T47D (cell line): Measurements from ENCODE around the gene BBS9.
A peak's percentile ranks its signal among the peaks of the same experiment; 100 is the strongest.

Experiments used
- DNase-seq, 2 experiments: peaks; one replicate each; pipeline versions ENCODE4 v3.0.0 to v3.0.0-alpha.2; 2011 to 2012; ENCODE audit warnings: low read depth in 1 of 2, low spot score in 1 of 2
- JUND ChIP-seq: IDR thresholded peaks from 2 replicates; pipeline ENCODE4 v1.6.1; 2012; ENCODE audit warnings: low read depth
- in situ Hi-C: cut with HindIII; loops from 2 replicates; pipeline ENCODE4 v1.10.0; 2016; ENCODE audit warnings: low sequenced_read_pairs, low pct_unique_long_range_greater_than_20kb

Gene BBS9

GRCh38 chr7:33530664-33531063 lies 401.3 kb downstream of the BBS9 start:
- in situ Hi-C loops: no loop called here
- peak in 1 of 2 experiments; percentile 15 for DNase-seq
- TF ChIP-seq JUND: no peak

DNA sequence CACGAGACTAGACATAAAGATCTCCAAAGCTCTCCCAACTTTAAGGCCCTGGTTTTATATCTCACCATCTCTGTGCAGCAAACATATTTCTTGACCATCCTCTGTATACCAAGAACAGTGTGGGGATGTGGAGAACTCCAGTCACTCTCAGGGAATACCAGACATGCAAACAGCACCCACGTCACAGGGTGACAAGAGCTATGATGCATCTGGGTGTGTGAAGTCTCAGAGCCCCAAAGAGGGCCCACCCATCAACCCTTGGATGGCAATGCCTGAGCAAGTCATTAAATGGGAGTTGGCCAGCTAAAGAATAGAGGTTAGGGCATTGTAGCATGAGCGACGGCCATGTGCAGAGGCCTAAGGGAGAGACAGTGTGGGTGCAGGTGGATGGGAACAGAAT lies 402.5 kb downstream of the BBS9 start:
- DNase-seq: no peak
- in situ Hi-C loops: no loop called here
- TF ChIP-seq JUND: no peak

GRCh38 chr7:33534833-33535232 lies 405.5 kb downstream of the BBS9 start:
- in situ Hi-C loops: no loop called here
- no peak for TF ChIP-seq JUND
- no peak for DNase-seq

DNA sequence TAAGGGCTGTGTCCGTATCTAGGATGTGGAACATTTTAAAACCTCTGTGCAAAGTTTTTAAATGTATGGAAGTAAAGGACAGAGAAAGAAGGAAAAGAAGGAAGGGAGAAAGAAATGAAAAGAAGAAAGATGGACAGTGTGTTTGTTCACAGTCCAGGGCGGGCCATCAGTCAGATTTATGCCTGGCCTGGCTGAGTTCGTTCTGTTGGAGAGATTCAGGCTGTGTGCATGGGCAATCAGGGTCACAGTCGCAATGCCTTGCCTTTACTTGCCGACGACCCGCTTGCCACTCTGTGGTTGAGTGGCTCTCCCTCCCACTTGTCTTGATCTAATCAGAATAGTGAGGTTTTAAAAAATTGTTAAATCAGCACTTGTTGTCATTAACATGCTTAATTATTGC lies 406.6 kb downstream of the BBS9 start:
- no peak for TF ChIP-seq JUND
- no peak for DNase-seq
- in situ Hi-C loops: no loop called here

- in situ Hi-C loops: no loop called here
- TF ChIP-seq JUND: no peak
- no peak for DNase-seq
These were observed 407.2 kb downstream of the BBS9 start for GRCh38 chr7:33536398-33537103.

- DNase-seq: no peak
- in situ Hi-C loops: no loop called here
- TF ChIP-seq JUND: no peak
These were observed 407.7 kb downstream of the BBS9 start for GRCh38 chr7:33537104-33537477.

DNA sequence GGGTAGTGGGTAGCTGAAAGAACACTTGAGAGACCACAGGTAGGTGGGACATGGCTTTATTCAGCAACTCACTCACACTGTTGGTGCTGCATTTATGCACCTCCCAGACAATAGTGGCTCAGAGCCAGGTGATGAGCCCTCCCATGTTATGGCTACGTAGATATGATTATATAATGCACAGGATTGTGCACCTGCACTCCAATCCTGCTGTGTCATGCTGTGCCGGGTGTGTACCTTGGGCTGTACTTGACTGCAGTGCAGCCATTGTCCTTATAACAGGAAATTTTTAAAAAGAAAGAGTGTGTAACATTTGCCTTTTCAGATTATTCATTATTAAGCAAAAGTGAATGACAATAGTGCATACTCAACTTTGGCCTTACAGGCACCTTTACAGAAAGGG lies 409.8 kb downstream of the BBS9 start:
- peak in 1 of 2 experiments; percentile 23 for DNase-seq
- no peak for TF ChIP-seq JUND
- in situ Hi-C loops: no loop called here

- TF ChIP-seq JUND: no peak
- in situ Hi-C loops: no loop called here
- DNase-seq: no peak
These were observed 410.5 kb downstream of the BBS9 start for GRCh38 chr7:33539659-33540400.

- no peak for TF ChIP-seq JUND
- no peak for DNase-seq
- in situ Hi-C loops: no loop called here
These were observed 418.5 kb downstream of the BBS9 start for GRCh38 chr7:33547880-33548279.

DNA sequence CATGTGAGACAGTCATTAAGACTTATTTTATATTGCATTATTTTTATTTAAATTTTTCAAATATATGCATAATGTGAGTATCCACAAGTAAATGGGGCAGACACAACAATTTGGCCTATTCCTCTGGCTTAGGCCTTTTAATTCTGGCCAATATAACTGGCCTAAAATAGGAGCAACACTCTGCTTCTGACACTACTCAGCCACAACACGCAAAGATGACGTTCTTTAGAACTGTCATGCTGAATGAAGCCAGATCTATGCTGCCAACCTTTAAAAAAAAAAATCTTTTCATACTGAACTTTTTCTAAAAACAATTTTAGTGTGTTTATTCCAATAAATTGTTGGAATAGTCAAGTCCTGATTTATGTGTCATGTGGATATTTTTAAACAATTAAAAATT lies 421.0 kb downstream of the BBS9 start:
- TF ChIP-seq JUND: no peak
- no peak for DNase-seq
- in situ Hi-C loops: no loop called here

- no peak for DNase-seq
- TF ChIP-seq JUND: no peak
- in situ Hi-C loops: no loop called here
These were observed 421.6 kb downstream of the BBS9 start for GRCh38 chr7:33550979-33551378.

- in situ Hi-C loops: no loop called here
- no peak for DNase-seq
- no peak for TF ChIP-seq JUND
These were observed 424.7 kb downstream of the BBS9 start for GRCh38 chr7:33554046-33554445.

DNA sequence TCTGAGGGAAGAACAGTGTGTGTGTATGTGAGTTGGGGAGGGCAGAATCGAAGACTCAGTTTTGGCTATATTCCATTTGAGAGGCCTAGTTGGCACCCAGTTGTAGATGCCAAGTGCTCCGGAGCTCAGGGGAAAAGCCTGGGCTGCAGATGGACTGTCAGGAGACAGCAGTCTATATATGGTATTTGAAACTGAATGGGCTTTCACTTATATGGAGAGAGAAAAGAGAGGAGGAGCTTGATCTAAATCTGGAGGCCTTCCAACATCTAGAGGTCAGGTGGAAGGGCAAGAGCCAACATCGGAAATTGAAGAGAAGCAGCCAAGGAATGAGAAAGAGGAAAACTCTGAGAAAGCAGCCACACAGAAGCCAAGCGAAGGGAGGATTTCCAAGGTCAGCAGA lies 425.2 kb downstream of the BBS9 start:
- in situ Hi-C loops: no loop called here
- DNase-seq: no peak

More for the DNA sequence above, 425.2 kb downstream of the BBS9 start:
- TF ChIP-seq JUND: no peak
